GM12878 (cell line): ENCODE results near the gene PIP4K2A. TPM values are rescaled to one million over a fixed set of nuclear protein-coding genes. Genes with fewer than 3 reads are reported as not detected.

ENCODE experiments used
- ATAC-seq: fragments of 200-7000 bp; cut with Tn5 transposase; 3 replicates; pipeline ENCODE4 v1.9.1; 2020; ENCODE audit warnings: mild to moderate bottlenecking, moderate library complexity
- BruUV-seq: library from RNA; stranded (reverse); fragments of 400-500 nt; replicated peaks from 2 replicates; lab custom pipeline; 2021; lab: Mats Ljungman, UMichigan
- CTCF ChIA-PET: fragments of 300-600 bp; sonication (Branson Sonifier 250); formaldehyde crosslinking; extraction: SDS; loops from one replicate; lab custom pipeline; 2021; ENCODE audit warnings: inconsistent platforms; lab: Yijun Ruan, JAX
- POLR2A ChIA-PET: fragments of 350-600 bp; formaldehyde crosslinking; extraction: SDS; loops from one replicate; lab custom pipeline; 2021; ENCODE audit warnings: inconsistent platforms; lab: Charles Lee
- RAD21 ChIA-PET: fragments of 300-600 bp; sonication (Branson Sonifier 250); formaldehyde crosslinking; loops from one replicate; lab custom pipeline; 2023; ENCODE audit warnings: antibody characterized with exemption; ENCODE audit not compliant: unreplicated experiment; lab: Charles Lee
- SMC1A ChIA-PET: fragments of 300-600 bp; sonication (Branson Sonifier 250); formaldehyde crosslinking; loops from one replicate; lab custom pipeline; 2023; ENCODE audit not compliant: unreplicated experiment, uncharacterized antibody; lab: Charles Lee
- DNase-seq: peaks from one replicate; pipeline ENCODE4 v3.0.0-alpha.2; 2011; ENCODE audit warnings: low read depth, low spot score
- FAIRE-seq: peaks from 3 replicates; lab custom pipeline; 2011; peaks lifted over from hg19 to GRCh38; lab: Jason Lieb, UNC
- H2AFZ ChIP-seq: 2 replicates; pipeline ENCODE4 v1.6.0; 2011; ENCODE audit warnings: low read depth, low read length, control low read depth; ENCODE audit not compliant: control insufficient read depth
- H3K27ac ChIP-seq: 2 replicates; pipeline ENCODE4 v1.5.1; 2011; ENCODE audit warnings: control low read depth; ENCODE audit not compliant: control insufficient read depth, insufficient read depth
- H3K27me3 ChIP-seq, 2 experiments: replicated peaks in 1 of 2; 2 replicates each; pipeline versions ENCODE4 v1.6.0 to v1.6.1; 2011; ENCODE audit warnings: low read length in 1 of 2; ENCODE audit not compliant: control insufficient read depth in 2 of 2, insufficient read depth in 2 of 2
- H3K36me3 ChIP-seq, 2 experiments: 2 replicates each; pipeline ENCODE4 v1.5.1; 2011; ENCODE audit warnings: low read length in 1 of 2; ENCODE audit not compliant: control insufficient read depth in 2 of 2, insufficient read depth in 2 of 2
- H3K4me1 ChIP-seq: 2 replicates; pipeline ENCODE4 v1.6.1; 2011; ENCODE audit warnings: mild to moderate bottlenecking, low read length, moderate library complexity, mixed read lengths; ENCODE audit not compliant: control insufficient read depth, insufficient read depth
- H3K4me2 ChIP-seq: 2 replicates; pipeline ENCODE4 v1.6.0; 2011; ENCODE audit warnings: control low read depth; ENCODE audit not compliant: control insufficient read depth, insufficient read depth
- H3K4me3 ChIP-seq: fragments of 200-600 bp; sonication (generic); 2 replicates; pipeline ENCODE4 v1.5.1; 2016
- H3K79me2 ChIP-seq: 2 replicates; pipeline ENCODE4 v1.6.0; 2011; ENCODE audit warnings: low read length; ENCODE audit not compliant: control insufficient read depth, insufficient read depth
- H3K9ac ChIP-seq: 2 replicates; pipeline ENCODE4 v1.8.0; 2011; ENCODE audit warnings: low read length, control low read depth, mixed read lengths; ENCODE audit not compliant: control insufficient read depth, insufficient read depth
- H3K9me3 ChIP-seq: replicated peaks from 3 replicates; pipeline ENCODE4 v1.5.1; 2011; ENCODE audit warnings: mild to moderate bottlenecking, low read length; ENCODE audit not compliant: control insufficient read depth, insufficient read depth
- H4K20me1 ChIP-seq: 2 replicates; pipeline ENCODE4 v1.6.0; 2011; ENCODE audit not compliant: control insufficient read depth, insufficient read depth
- CHD4 ChIP-seq: fragments of 200-600 bp; sonication (generic); IDR thresholded peaks from 2 replicates; pipeline ENCODE4 v1.6.1; 2016; ENCODE audit warnings: mild to moderate bottlenecking
- CREM ChIP-seq: IDR thresholded peaks from 2 replicates; pipeline ENCODE4 v1.6.1; 2014; ENCODE audit warnings: antibody characterized with exemption, low read depth
- EP300 ChIP-seq, 2 experiments: fragments of 150-350 bp in 1 of 2; IDR thresholded peaks; 2 replicates each; pipeline ENCODE4 v1.6.1; 2011 to 2012; ENCODE audit warnings: low read depth in 2 of 2, low read length in 2 of 2, borderline replicate concordance in 1 of 2, improper control_type of control experiment in 1 of 2, inconsistent platforms in 1 of 2; ENCODE audit not compliant: control insufficient read depth in 1 of 2
- EZH2 ChIP-seq: IDR thresholded peaks from 2 replicates; pipeline ENCODE4 v1.6.1; 2012; ENCODE audit warnings: low read depth, mild to moderate bottlenecking, control low read depth, inconsistent platforms, low read length, borderline replicate concordance; ENCODE audit not compliant: control insufficient read depth
- GATAD2B ChIP-seq: fragments of 450-650 bp; conservative IDR thresholded peaks from 2 replicates; pipeline ENCODE4 v1.6.1; 2017; ENCODE audit warnings: low read depth, mild to moderate bottlenecking, moderate library complexity
- IKZF1 ChIP-seq: fragments of 450-650 bp; conservative IDR thresholded peaks from 2 replicates; pipeline ENCODE4 v1.6.1; 2017; ENCODE audit warnings: antibody characterized with exemption, mild to moderate bottlenecking
- JUND ChIP-seq: IDR thresholded peaks from 2 replicates; pipeline ENCODE4 v1.6.1; 2012; ENCODE audit warnings: low read depth, mild to moderate bottlenecking, low read length, improper control_type of control experiment, moderate library complexity
- MTA2 ChIP-seq: fragments of 450-650 bp; IDR thresholded peaks from 2 replicates; pipeline ENCODE4 v1.6.1; 2016; ENCODE audit warnings: low read depth, mild to moderate bottlenecking, moderate library complexity
- NFIC ChIP-seq: IDR thresholded peaks from 2 replicates; pipeline ENCODE4 v1.6.1; 2012; ENCODE audit warnings: low read depth, mild to moderate bottlenecking, inconsistent platforms, low read length, moderate library complexity
- RUNX3 ChIP-seq: IDR thresholded peaks from 2 replicates; pipeline ENCODE4 v1.6.1; 2012; ENCODE audit warnings: low read length, inconsistent platforms
- SMAD1 ChIP-seq: fragments of 450-650 bp; IDR thresholded peaks from 2 replicates; pipeline ENCODE4 v1.6.1; 2018; ENCODE audit warnings: mild to moderate bottlenecking, low read depth; ENCODE audit not compliant: partially characterized antibody
- STAT1 ChIP-seq: fragments of 450-650 bp; conservative IDR thresholded peaks from 2 replicates; pipeline ENCODE4 v1.6.1; 2014; ENCODE audit warnings: antibody characterized with exemption, mild to moderate bottlenecking
- ZNF384 ChIP-seq: IDR thresholded peaks from 2 replicates; pipeline ENCODE4 v1.6.1; 2012; ENCODE audit warnings: low read depth, mild to moderate bottlenecking, low read length, improper control_type of control experiment, borderline replicate concordance
- ZNF687 ChIP-seq: fragments of 450-650 bp; IDR thresholded peaks from 2 replicates; pipeline ENCODE4 v1.6.1; 2017; ENCODE audit warnings: mild to moderate bottlenecking, moderate library complexity
- WGBS: methylation state at CpG from one replicate; pipeline ENCODE4 v1.1.6; 2016; ENCODE audit warnings: low lambda C conversion rate; ENCODE audit not compliant: insufficient replicate concordance, insufficient coverage; ENCODE audit errors: missing lambda C conversion rate; 5-methylcytosine and 5-hydroxymethylcytosine counted together
- in situ Hi-C: fragments of 300-500 bp; cut with MboI; formaldehyde crosslinking; loops from 9 replicates; pipeline ENCODE4 v1.14.3; 2018; ENCODE audit warnings: mixed read lengths
- intact Hi-C: fragments of 100-400 bp; cut with micrococcal nuclease; formaldehyde crosslinking; loops from one replicate; pipeline ENCODE4 v1.14.2; 2022; ENCODE audit not compliant: unreplicated experiment
- polyA plus RNA-seq, 11 experiments: library from polyadenylated mRNA; depleted of rRNA in 4 of 11; unstranded in 6 of 11; stranded (reverse) in 5 of 11; fragments of >200 nt; fragmentation: Nextera tagmentation in 4 of 11; fragmentation: Illumina TruSeq in 1 of 11; extraction: Ambion mirVana in 4 of 11; extraction: Trizol in 1 of 11; gene quantifications; 1 replicate in 1 of 11; 2 replicates in 10 of 11; pipeline versions ENCODE4 v1.2.1 to v1.2.3, GENCODE V29; 2011 to 2016; ENCODE audit warnings: inconsistent platforms in 2 of 11, missing spikeins in 2 of 11, low read depth in 1 of 11
- total RNA-seq, 4 experiments: library from RNA; depleted of rRNA in 3 of 4; stranded (reverse); fragments of >200 nt in 3 of 4; fragmentation: Illumina TruSeq in 1 of 4; extraction: Trizol in 1 of 4; gene quantifications; 2 replicates each; pipeline versions ENCODE4 v1.2.1 to v1.2.3, GENCODE V29; 2013 to 2021
- TF ChIP-seq, protein P1 (sequence below): fragments of 450-650 bp; IDR thresholded peaks from 2 replicates; pipeline ENCODE4 v1.6.1; 2016; ENCODE audit warnings: mild to moderate bottlenecking
- TF ChIP-seq, protein P2 (sequence below): IDR thresholded peaks from 2 replicates; pipeline ENCODE4 v1.6.1; 2012; ENCODE audit warnings: low read length, inconsistent platforms

PIP4K2A gene
- total and polyA plus RNA-seq, 10 of the 15 experiments (the other 5 are each of a cell fraction or from before 2014, with no cell fraction given), result 54.3 to 139 (median 84.4) TPM

GRCh38 chr10:22646388-22646853 is 68.0 kb downstream of the PIP4K2A start:
- H3K4me2 ChIP-seq, result peak overlapping the region; percentile 78
- peaks cover 0 to 5% of the 10 kb centered on the region in 2 experiments; a peak in 2 of 4 replicates for H3K36me3 ChIP-seq
- H3K4me1 ChIP-seq, result peaks cover 64% of the 10 kb centered on the region
- FAIRE-seq, result peak; percentile 72
- H3K79me2 ChIP-seq, result peaks cover 91% of the 10 kb centered on the region
- H2AFZ ChIP-seq, result no peak overlapping the region
- H3K9ac ChIP-seq, result 0 out of 2 replicates have a peak overlapping the region, but pooled peaks have one; percentile 37
- peak; percentile 74 for DNase-seq
- no peaks in the 10 kb centered on the region for H3K27me3 ChIP-seq
- peak overlapping the region; percentile 78 for H3K27ac ChIP-seq
- no peaks in the 10 kb centered on the region for H4K20me1 ChIP-seq
- 0% methylated on average over 2 of the region's 2 CpGs for WGBS
- ChIA-PET RAD21 (interaction anchor here (0.6 to 9.1 kb wide), 19 partner anchors 10 to 104 kb away, joined by 3 to 99 read pairs (median 6); no protein-coding TSS in a partner anchor), SMC1A (interaction anchor here (0.7 to 13.5 kb wide), 25 partner anchors 10 to 274 kb away, joined by 3 to 172 read pairs (median 5); partner anchors contain the start of gene PIP4K2A), POLR2A (interaction anchor here (0.5 to 6.2 kb wide), 14 partner anchors 10 to 78 kb away, joined by 3 to 30 read pairs (median 4); no protein-coding TSS in a partner anchor), CTCF (interaction anchor here (0.6 to 12.1 kb wide), 8 partner anchors 11 to 345 kb away, joined by 3 to 72 read pairs (median 4); no protein-coding TSS in a partner anchor)
- in situ Hi-C loops, result no loop called here
- ATAC-seq, result peak; percentile 79
- no TSS peak for BruUV-seq
- intact Hi-C loops, result loop anchor here (2.0 to 5.0 kb wide), 4 partner anchors 16 to 341 kb away; partner anchors contain the start of gene PIP4K2A
- 0 out of 2 replicates have a peak overlapping the region, but pooled peaks have one; percentile 4 for H3K4me3 ChIP-seq
- H3K9me3 ChIP-seq, result no peaks in the 10 kb centered on the region
- TF ChIP-seq EP300 (IDR thresholded peaks at IDR 0.05; ENCODE audit: borderline replicate concordance in 1 of 2, control insufficient read depth in 1 of 2, low read depth in 2 of 2, low read length in 2 of 2) (peak; percentile 72 to 81; a peak in 3 of 4 replicates), CREM (no peak), ZNF687 (peak; percentile 88), ZNF384 (peak; percentile 75; the same call in 1 of the 2 replicates), GATAD2B (peak; percentile 60; the same call in 1 of the 2 replicates), STAT1 (no peak), SMAD1 (peak; percentile 52), CHD4 (no peak), JUND (no peak), EZH2 (no peak), RUNX3 (peak; percentile 70), IKZF1 (peak; percentile 73), MTA2 (peak; percentile 93), NFIC (0 out of 2 replicates have a peak, but pooled peaks have one; percentile 32)
- TF ChIP-seq, protein P1, sequence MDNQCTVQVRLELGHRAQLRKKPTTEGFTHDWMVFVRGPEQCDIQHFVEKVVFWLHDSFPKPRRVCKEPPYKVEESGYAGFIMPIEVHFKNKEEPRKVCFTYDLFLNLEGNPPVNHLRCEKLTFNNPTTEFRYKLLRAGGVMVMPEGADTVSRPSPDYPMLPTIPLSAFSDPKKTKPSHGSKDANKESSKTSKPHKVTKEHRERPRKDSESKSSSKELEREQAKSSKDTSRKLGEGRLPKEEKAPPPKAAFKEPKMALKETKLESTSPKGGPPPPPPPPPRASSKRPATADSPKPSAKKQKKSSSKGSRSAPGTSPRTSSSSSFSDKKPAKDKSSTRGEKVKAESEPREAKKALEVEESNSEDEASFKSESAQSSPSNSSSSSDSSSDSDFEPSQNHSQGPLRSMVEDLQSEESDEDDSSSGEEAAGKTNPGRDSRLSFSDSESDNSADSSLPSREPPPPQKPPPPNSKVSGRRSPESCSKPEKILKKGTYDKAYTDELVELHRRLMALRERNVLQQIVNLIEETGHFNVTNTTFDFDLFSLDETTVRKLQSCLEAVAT, result peak; percentile 75
- TF ChIP-seq, protein P2, sequence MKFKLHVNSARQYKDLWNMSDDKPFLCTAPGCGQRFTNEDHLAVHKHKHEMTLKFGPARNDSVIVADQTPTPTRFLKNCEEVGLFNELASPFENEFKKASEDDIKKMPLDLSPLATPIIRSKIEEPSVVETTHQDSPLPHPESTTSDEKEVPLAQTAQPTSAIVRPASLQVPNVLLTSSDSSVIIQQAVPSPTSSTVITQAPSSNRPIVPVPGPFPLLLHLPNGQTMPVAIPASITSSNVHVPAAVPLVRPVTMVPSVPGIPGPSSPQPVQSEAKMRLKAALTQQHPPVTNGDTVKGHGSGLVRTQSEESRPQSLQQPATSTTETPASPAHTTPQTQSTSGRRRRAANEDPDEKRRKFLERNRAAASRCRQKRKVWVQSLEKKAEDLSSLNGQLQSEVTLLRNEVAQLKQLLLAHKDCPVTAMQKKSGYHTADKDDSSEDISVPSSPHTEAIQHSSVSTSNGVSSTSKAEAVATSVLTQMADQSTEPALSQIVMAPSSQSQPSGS, result no peak; the same call in 1 of the 2 replicates
